ENCODE results near the gene MIER3.

GRCh38 chr5:56989676-56990075, 37.8 kb upstream of the MIER3 start:
- TF ChIP-seq CTCF (IDR thresholded peaks at IDR 0.05) (no peak), POLR2A (IDR thresholded peaks at IDR 0.05) (no peak)
